Body of pancreas (tissue), 4 donors: ENCODE results near the gene SBSN.

ENCODE experiments used
- CTCF ChIP-seq, 7 experiments: fragments of 450-650 bp in 4 of 7; fragments of 200-600 bp in 3 of 7; sonication (generic) in 3 of 7; IDR thresholded peaks; one replicate each; pipeline ENCODE4 v1.5.1; 2016 to 2019; ENCODE audit warnings: antibody characterized with exemption in 7 of 7
- POLR2A ChIP-seq, 3 donors: fragments of 450-650 bp; IDR thresholded peaks; one replicate each; pipeline ENCODE4 v1.6.1; 2016; ENCODE audit warnings: antibody characterized with exemption in 3 of 3, mild to moderate bottlenecking in 2 of 3

GRCh38 chr19:35487656-35488182 is 40.4 kb downstream of the SBSN start:
- no peak for TF ChIP-seq CTCF (IDR thresholded peaks at IDR 0.05)
- no peak for TF ChIP-seq POLR2A (IDR thresholded peaks at IDR 0.05)
